ENCODE results near the gene FN3KRP. TPM values are rescaled to one million over a fixed set of nuclear protein-coding genes. Genes with fewer than 3 reads are reported as not detected.

The FN3KRP gene
- total and polyA plus RNA-seq, 2 of the 13 experiments (the other 11 are each of a cell fraction or from before 2014, with no cell fraction given), result 22.4 to 28.2 TPM

DNA sequence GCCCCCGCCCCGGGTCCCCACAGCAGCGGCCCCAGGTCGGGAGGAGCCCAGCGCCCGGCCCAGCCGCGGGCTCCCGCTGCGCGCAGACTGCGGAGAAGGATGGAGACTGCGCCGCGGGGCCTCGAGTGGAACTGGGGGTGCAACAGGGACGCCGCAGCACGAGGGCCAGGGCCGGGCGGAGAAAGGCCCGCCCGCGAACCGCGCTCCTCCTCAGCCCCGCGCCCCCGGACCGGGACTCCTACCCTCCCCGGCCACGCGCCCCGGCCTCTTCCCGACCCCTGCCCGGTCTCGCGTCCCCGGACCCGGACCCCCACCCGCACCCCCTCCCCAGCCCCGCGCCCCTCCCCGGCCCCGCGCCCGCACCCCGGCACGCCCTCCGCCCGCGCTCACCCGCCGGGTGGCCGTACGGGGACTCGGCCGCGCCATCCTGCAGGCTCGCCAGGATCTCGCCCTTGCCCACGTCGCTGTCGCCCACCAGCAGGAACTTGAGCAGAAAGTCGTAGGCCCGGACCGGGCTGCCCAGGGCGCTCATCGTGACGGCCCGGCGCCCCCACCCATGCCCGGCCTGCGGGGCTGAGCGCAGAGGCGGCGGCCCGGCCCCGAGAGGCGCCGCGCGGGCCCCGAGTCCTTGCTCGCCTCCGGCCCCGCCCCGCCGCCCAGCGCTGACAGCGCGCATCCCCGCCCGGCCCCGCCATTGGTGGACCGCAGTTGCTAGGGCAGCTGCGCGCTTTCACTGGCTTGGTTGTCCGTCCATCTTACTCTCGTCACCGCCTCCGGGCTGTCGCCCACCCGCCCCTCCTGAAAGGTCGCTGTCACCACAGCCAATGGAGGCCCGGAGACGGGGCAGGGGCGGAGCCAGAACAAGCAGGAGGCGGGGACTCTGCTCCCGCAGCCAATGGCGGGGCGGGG lies 18.2 kb upstream of the FN3KRP start, which contains the start of gene RAB40B (continued):
- TF ChIP-seq ZFAT (CRISPR knock-in tag; conservative IDR thresholded peaks at IDR 0.05) (no peak), GABPB1 (CRISPR knock-in tag; IDR thresholded peaks at IDR 0.05) (peak; percentile 64; the same call in 1 of the 2 replicates), ZNF616 (CRISPR knock-in tag; IDR thresholded peaks at IDR 0.05; ENCODE audit: low read depth) (0 out of 2 replicates have a peak, but pooled peaks have one; percentile 29), ZFP36L1 (CRISPR knock-in tag; IDR thresholded peaks at IDR 0.05) (no peak), CEBPG (CRISPR knock-in tag; IDR thresholded peaks at IDR 0.05) (no peak), ATRX (CRISPR knock-in tag; IDR thresholded peaks at IDR 0.05; ENCODE audit: borderline replicate concordance) (no peak), NR2F2 (IDR thresholded peaks at IDR 0.05; ENCODE audit: borderline replicate concordance, low read depth) (no peak), ONECUT2 (CRISPR knock-in tag; IDR thresholded peaks at IDR 0.05) (no peak), ZNF30 (CRISPR knock-in tag; IDR thresholded peaks at IDR 0.05) (no peak), ZBTB1 (CRISPR knock-in tag; IDR thresholded peaks at IDR 0.05; ENCODE audit: borderline replicate concordance) (no peak), DNMT1 (CRISPR knock-in tag; IDR thresholded peaks at IDR 0.05) (no peak), HDAC2 (CRISPR knock-in tag; IDR thresholded peaks at IDR 0.05) (no peak), ZNF775 (CRISPR knock-in tag; IDR thresholded peaks at IDR 0.05; ENCODE audit: borderline replicate concordance) (no peak), KDM6A (CRISPR knock-in tag; IDR thresholded peaks at IDR 0.05; ENCODE audit: low read depth) (no peak), ATF5 (CRISPR knock-in tag; IDR thresholded peaks at IDR 0.05; ENCODE audit: low read depth) (no peak), TAF15 (IDR thresholded peaks at IDR 0.05; ENCODE audit: low read depth, low read length, poor library complexity, severe bottlenecking) (no peak), SMAD9 (CRISPR knock-in tag; IDR thresholded peaks at IDR 0.05) (no peak), NCOR1 (IDR thresholded peaks at IDR 0.05; ENCODE audit: borderline replicate concordance, low read length) (no peak)
- TF ChIP-seq, protein P1, sequence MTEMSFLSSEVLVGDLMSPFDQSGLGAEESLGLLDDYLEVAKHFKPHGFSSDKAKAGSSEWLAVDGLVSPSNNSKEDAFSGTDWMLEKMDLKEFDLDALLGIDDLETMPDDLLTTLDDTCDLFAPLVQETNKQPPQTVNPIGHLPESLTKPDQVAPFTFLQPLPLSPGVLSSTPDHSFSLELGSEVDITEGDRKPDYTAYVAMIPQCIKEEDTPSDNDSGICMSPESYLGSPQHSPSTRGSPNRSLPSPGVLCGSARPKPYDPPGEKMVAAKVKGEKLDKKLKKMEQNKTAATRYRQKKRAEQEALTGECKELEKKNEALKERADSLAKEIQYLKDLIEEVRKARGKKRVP (CRISPR knock-in tag; IDR thresholded peaks at IDR 0.05), result no peak
- TF ChIP-seq, protein P2, sequence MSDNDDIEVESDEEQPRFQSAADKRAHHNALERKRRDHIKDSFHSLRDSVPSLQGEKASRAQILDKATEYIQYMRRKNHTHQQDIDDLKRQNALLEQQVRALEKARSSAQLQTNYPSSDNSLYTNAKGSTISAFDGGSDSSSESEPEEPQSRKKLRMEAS (IDR thresholded peaks at IDR 0.05), result peak; percentile 72
- TF ChIP-seq, protein P3, sequence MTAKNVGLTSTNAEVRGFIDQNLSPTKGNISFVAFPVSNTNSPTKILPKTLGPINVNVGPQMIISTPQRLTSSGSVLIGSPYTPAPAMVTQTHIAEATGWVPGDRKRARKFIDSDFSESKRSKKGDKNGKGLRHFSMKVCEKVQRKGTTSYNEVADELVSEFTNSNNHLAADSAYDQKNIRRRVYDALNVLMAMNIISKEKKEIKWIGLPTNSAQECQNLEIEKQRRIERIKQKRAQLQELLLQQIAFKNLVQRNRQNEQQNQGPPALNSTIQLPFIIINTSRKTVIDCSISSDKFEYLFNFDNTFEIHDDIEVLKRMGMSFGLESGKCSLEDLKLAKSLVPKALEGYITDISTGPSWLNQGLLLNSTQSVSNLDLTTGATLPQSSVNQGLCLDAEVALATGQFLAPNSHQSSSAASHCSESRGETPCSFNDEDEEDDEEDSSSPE (CRISPR knock-in tag; IDR thresholded peaks at IDR 0.05), result no peak
- TF ChIP-seq, protein P4, sequence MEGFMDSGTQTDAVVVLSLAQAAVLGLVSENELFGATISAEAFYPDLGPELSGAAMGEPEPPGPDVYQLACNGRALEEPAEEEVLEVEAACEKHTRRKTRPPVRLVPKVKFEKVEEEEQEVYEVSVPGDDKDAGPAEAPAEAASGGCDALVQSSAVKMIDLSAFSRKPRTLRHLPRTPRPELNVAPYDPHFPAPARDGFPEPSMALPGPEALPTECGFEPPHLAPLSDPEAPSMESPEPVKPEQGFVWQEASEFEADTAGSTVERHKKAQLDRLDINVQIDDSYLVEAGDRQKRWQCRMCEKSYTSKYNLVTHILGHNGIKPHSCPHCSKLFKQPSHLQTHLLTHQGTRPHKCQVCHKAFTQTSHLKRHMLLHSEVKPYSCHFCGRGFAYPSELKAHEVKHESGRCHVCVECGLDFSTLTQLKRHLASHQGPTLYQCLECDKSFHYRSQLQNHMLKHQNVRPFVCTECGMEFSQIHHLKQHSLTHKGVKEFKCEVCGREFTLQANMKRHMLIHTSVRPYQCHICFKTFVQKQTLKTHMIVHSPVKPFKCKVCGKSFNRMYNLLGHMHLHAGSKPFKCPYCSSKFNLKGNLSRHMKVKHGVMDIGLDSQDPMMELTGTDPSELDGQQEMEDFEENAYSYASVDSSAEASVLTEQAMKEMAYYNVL (CRISPR knock-in tag; IDR thresholded peaks at IDR 0.05; ENCODE audit: borderline replicate concordance), result no peak
- TF ChIP-seq, protein P5, sequence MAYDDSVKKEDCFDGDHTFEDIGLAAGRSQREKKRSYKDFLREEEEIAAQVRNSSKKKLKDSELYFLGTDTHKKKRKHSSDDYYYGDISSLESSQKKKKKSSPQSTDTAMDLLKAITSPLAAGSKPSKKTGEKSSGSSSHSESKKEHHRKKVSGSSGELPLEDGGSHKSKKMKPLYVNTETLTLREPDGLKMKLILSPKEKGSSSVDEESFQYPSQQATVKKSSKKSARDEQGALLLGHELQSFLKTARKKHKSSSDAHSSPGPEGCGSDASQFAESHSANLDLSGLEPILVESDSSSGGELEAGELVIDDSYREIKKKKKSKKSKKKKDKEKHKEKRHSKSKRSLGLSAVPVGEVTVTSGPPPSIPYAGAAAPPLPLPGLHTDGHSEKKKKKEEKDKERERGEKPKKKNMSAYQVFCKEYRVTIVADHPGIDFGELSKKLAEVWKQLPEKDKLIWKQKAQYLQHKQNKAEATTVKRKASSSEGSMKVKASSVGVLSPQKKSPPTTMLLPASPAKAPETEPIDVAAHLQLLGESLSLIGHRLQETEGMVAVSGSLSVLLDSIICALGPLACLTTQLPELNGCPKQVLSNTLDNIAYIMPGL (CRISPR knock-in tag; IDR thresholded peaks at IDR 0.05; ENCODE audit: borderline replicate concordance in 1 of 2, low read depth in 1 of 2), result no peak
